Measurements from ENCODE around the gene APEX2.

DNA sequence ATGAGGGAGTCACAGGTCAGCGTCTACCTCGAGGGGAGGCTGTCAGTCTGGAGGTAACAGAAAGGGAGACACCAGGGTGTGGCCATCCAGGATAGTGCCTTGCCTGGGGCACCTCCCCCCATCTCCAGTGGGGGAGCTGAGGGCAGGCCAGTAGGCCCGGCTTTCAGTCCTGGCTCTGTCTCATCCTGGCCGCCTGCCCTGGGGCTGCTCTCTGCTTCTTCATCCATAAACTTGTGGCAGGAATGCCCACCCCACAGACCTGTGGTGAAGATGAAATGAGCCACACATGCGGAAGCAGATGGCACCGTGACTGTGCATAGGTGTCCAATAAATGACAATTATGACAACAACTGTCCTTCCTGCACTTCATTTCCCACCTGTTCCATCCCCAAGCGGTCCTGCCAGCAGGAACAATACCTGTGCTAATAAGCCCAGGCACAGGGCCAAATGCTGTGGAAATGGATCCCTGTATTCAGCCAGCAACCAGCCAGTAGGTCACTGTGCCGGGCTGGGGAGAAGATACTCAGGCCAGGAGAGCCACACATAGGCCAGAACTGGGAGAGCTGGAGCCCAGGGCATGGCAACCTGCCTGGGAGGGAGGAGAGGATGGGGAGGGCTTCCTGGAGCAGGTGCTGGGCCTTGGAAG is 49.3 kb upstream of the APEX2 start:
- TF ChIP-seq POLR2A (IDR thresholded peaks at IDR 0.05) = no peak
- TF ChIP-seq, protein P1, sequence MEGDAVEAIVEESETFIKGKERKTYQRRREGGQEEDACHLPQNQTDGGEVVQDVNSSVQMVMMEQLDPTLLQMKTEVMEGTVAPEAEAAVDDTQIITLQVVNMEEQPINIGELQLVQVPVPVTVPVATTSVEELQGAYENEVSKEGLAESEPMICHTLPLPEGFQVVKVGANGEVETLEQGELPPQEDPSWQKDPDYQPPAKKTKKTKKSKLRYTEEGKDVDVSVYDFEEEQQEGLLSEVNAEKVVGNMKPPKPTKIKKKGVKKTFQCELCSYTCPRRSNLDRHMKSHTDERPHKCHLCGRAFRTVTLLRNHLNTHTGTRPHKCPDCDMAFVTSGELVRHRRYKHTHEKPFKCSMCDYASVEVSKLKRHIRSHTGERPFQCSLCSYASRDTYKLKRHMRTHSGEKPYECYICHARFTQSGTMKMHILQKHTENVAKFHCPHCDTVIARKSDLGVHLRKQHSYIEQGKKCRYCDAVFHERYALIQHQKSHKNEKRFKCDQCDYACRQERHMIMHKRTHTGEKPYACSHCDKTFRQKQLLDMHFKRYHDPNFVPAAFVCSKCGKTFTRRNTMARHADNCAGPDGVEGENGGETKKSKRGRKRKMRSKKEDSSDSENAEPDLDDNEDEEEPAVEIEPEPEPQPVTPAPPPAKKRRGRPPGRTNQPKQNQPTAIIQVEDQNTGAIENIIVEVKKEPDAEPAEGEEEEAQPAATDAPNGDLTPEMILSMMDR (IDR thresholded peaks at IDR 0.05) = no peak
